Dendritic cell treated with granulocyte-macrophage colony-stimulating factor and Interleukin-4, amounts not matched to agents 40 ng/mL and 50 ng/mL, for 4 days (primary cell): Measurements from ENCODE around the gene GJA3.

Experiments used
- H3K27ac Mint-ChIP-seq: one replicate; pipeline ENCODE4 v1.8.0; 2022; ENCODE audit warnings: mild to moderate bottlenecking, mixed read lengths
- H3K27me3 Mint-ChIP-seq: one replicate; pipeline ENCODE4 v1.8.0; 2022; ENCODE audit warnings: mild to moderate bottlenecking, mixed read lengths
- H3K36me3 Mint-ChIP-seq: one replicate; pipeline ENCODE4 v1.8.0; 2022; ENCODE audit warnings: low read depth, mixed read lengths
- H3K4me1 Mint-ChIP-seq: one replicate; pipeline ENCODE4 v1.8.0; 2022; ENCODE audit warnings: low read depth, mixed read lengths
- H3K4me3 Mint-ChIP-seq: one replicate; pipeline ENCODE4 v1.8.0; 2022; ENCODE audit warnings: mild to moderate bottlenecking, moderate library complexity, mixed read lengths
- H3K9me3 Mint-ChIP-seq: one replicate; pipeline ENCODE4 v1.8.0; 2022; ENCODE audit warnings: mixed read lengths
- intact Hi-C: fragments of 100-400 bp; cut with micrococcal nuclease; formaldehyde crosslinking; loops from one replicate; pipeline ENCODE4 v1.15.0; 2022

Gene GJA3

DNA sequence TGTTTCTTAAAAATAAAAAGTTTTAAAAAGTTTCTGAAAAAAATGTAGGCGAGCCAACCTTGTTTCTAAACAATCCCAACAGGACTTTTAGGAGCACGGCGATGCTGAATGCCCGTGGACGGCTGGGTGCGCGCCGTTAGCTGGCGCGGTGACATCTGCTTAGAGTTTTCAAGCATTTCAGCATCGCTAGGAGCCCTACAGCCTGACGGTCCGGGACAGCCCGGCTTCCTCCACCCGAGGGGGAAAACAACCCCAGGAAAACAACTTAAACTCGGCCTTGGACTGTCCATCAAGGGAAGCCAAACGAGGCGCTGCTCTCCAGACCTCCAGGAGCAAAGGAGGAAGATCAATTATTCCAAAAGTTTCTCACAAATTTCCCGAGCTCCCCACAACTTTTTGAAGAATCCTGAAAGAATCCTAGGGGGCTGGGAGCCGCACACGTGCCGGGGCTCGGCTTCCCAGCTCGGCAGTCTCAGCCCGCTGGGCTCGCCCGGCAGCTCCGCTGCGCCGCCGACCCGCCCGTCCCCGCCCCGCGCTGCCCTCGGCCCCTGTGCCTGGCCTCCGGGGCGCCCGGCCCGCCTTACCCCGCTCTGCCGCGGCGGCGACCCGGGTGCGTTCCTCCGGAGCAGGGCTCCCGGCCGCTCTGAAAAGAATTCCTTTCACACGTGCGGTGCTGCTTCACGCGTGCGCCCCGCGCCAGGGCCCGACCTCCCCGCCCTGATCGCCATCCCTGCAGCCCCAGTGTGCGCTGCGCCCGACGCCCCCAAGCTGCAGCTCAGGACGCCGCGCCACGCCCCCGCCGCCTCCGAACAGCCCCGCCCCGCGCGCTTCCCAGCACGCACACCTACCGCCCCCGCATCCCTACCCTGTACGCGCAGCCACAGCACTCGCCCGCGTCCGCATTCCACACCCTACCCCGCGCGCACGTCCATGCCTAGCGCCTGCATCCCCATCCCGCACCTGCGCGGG is at the start of gene GJA3:
GJA3 (minus strand) TSS at position 747 of the 969 bp plus-strand sequence. CDS start 17,764 bp downstream, outside the sequence.
- intact Hi-C loops = loop anchor here (5.0 kb wide), 2 partner anchors 33 to 178 kb away; no protein-coding TSS in a partner anchor
- Mint-ChIP-seq H3K36me3 (no peaks in the 10 kb centered on the region), H3K27me3 (peaks cover 61% of the 10 kb centered on the region), H3K4me1 (peaks cover 9% of the 10 kb centered on the region), H3K9me3 (no peaks in the 10 kb centered on the region), H3K27ac (no peak within 1 kb of the TSS), H3K4me3 (peak within 1 kb of the TSS; percentile 74)

DNA sequence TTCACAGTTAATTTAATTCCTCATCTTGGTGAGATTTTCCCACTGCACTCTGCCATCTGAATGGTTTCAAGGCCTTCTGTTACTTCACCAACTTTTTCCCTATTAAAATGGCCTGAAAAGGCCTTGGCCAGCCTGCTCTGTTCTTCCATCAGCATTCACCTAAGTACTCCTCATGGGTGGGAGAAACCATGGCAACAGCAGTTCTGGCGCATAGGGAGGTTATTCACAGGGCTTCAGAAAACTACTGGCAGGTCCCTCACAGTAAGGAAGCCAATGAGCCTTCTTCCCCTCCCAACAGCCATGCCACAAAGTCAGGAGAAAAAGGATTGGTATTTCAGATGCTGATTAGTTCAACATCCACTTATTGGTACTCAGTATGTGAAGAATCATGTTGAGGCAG is 49.1 kb upstream of the GJA3 start:
- Mint-ChIP-seq H3K4me3 (no peak overlapping the region), H3K4me1 (peaks cover 12% of the 10 kb centered on the region), H3K36me3 (no peaks in the 10 kb centered on the region), H3K27ac (no peak overlapping the region), H3K27me3 (peaks cover 4% of the 10 kb centered on the region), H3K9me3 (peaks cover 14% of the 10 kb centered on the region)
- intact Hi-C loops = no loop called here

DNA sequence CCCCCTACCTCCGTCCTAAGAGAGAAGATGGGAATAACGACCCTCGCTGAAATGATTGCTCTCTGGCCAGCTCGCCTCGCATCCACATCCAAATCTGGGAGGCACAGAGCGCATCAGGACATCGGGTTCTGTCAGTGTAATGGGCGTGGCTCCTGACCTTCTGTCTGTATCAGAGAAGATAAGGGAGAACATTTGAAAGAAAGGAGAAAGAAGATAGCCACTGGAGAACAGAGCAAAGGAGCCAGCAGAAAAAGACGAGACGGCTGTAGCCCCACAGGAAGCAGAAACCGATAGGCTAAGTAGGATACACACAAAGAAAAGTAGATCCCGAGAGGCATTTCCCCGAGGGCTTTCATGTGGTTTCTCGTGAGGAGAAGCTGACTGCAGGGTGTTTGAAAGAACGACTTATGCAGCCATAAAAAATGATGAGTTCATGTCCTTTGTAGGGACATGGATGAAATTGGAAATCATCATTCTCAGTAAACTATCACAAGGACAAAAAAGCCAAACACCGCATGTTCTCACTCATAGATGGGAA is 45.9 kb upstream of the GJA3 start:
- no peak overlapping the region for H3K27ac Mint-ChIP-seq
- H3K27me3 Mint-ChIP-seq = peaks cover 4% of the 10 kb centered on the region
- H3K36me3 Mint-ChIP-seq = no peaks in the 10 kb centered on the region
- H3K9me3 Mint-ChIP-seq = peaks cover 4% of the 10 kb centered on the region
- intact Hi-C loops = no loop called here
- no peak overlapping the region for H3K4me3 Mint-ChIP-seq
- peaks cover 12% of the 10 kb centered on the region for H3K4me1 Mint-ChIP-seq

DNA sequence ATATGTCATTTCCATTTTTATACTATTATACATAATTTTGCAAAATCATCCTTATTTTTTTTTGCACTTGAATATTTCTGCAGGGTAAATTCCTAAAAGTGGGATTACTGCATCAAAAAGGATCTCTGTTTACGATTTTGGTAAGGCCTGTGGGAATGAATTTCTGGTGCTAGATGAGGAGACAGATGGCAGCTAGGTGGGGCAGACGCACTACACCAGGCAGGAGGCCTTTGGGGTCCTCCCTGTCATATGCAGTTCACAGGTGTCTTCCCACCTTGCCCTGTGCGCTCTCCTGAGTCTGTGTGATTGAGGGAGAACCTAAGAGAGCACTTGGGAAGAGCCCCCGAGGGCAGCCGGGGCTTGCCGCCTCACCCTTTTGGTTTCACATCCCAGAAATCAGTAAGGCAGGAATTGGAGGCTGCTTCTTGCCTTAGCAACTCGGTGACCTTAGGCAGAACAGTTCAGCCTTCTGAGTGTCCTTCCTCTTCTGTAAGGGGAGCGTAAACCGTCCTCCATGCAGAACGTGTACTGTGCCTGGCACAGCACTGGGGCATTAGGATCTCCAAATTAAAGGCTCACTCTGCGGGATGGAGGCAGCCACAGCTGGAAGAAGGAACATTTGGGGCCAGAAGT is 45.3 kb upstream of the GJA3 start:
- peaks cover 8% of the 10 kb centered on the region for H3K9me3 Mint-ChIP-seq
- H3K36me3 Mint-ChIP-seq = no peaks in the 10 kb centered on the region
- intact Hi-C loops = no loop called here
- no peak overlapping the region for H3K27ac Mint-ChIP-seq
- peaks cover 12% of the 10 kb centered on the region for H3K4me1 Mint-ChIP-seq
- no peak overlapping the region for H3K4me3 Mint-ChIP-seq
- peaks cover 4% of the 10 kb centered on the region for H3K27me3 Mint-ChIP-seq

DNA sequence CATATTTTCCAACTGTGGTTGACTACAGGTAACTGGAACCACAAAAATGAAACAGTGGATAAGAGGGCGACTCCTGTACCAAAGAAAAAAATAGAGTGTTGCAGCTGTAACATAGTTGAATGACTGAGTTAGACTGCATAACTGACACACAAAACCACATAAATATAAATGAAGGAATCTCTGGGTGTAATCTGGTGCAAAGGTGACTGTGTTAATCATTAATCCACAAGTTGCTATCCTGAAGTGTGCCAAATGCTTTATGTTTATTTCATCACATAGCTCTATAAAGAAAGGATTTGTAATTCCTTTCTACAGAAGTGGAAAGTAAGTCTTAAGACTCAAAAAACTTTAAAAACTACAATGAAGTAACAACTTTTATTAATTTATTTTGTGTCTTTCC is 37.9 kb upstream of the GJA3 start:
- Mint-ChIP-seq H3K4me3 (no peak overlapping the region), H3K9me3 (peaks cover 8% of the 10 kb centered on the region), H3K27ac (no peak overlapping the region), H3K27me3 (peaks cover 27% of the 10 kb centered on the region), H3K4me1 (peaks cover 12% of the 10 kb centered on the region), H3K36me3 (no peaks in the 10 kb centered on the region)
- intact Hi-C loops = loop anchor here (10.0 kb wide), 3 partner anchors 226 to 506 kb away; partner anchors contain the start of gene IL17D

DNA sequence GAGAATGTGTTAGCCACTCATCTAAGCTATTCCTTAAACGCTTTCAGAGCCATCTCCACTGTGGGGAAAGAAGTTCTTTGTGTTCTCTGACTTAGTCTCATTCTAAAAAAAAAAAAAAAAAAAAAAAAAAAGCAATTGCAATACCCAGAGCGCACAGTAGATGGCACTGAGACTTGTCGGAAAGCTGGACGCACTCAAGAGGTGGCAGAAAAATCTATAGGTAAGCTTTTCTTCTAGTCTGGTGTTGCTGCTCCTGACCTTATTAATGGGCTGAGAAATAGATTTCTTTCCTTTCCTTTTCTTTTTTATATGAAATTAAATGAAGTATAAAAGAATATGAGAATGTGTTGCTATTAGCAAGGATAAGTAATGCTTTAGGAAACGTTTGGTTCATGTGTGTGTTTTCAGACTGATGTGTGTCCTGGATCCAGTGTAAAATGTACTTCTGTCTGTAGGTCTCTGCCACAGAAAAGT is 36.5 kb upstream of the GJA3 start:
- peaks cover 8% of the 10 kb centered on the region for H3K9me3 Mint-ChIP-seq
- H3K27me3 Mint-ChIP-seq = peaks cover 37% of the 10 kb centered on the region
- H3K4me3 Mint-ChIP-seq = no peak overlapping the region
- intact Hi-C loops = loop anchor here (10.0 kb wide), 3 partner anchors 227 to 507 kb away; partner anchors contain the start of gene IL17D
- no peaks in the 10 kb centered on the region for H3K36me3 Mint-ChIP-seq
- peaks cover 20% of the 10 kb centered on the region for H3K4me1 Mint-ChIP-seq
- H3K27ac Mint-ChIP-seq = no peak overlapping the region

DNA sequence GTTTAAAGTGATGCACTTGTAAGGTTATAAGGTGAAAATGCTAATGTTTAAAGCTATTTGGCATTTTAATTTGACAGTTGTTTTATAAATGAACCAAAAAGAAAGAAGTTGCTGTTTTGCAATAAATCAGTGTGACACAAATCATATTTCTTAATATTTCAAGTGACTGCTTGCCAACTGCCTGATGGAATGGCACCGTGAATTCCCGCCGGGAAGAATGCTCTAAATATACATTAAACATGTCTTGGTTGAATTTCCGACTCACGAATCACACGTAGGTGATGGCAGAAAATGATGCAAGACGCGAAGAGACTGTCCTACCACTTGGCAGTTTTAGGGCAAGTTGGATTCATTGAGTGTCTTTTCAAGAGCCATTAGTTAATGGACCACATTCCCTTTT is 34.9 kb upstream of the GJA3 start:
- no peaks in the 10 kb centered on the region for H3K9me3 Mint-ChIP-seq
- H3K36me3 Mint-ChIP-seq = no peaks in the 10 kb centered on the region
- peaks cover 32% of the 10 kb centered on the region for H3K4me1 Mint-ChIP-seq
- peaks cover 52% of the 10 kb centered on the region for H3K27me3 Mint-ChIP-seq
- H3K4me3 Mint-ChIP-seq = no peak overlapping the region
- intact Hi-C loops = loop anchor here (10.0 kb wide), 3 partner anchors 229 to 509 kb away; partner anchors contain the start of gene IL17D
- H3K27ac Mint-ChIP-seq = no peak overlapping the region

DNA sequence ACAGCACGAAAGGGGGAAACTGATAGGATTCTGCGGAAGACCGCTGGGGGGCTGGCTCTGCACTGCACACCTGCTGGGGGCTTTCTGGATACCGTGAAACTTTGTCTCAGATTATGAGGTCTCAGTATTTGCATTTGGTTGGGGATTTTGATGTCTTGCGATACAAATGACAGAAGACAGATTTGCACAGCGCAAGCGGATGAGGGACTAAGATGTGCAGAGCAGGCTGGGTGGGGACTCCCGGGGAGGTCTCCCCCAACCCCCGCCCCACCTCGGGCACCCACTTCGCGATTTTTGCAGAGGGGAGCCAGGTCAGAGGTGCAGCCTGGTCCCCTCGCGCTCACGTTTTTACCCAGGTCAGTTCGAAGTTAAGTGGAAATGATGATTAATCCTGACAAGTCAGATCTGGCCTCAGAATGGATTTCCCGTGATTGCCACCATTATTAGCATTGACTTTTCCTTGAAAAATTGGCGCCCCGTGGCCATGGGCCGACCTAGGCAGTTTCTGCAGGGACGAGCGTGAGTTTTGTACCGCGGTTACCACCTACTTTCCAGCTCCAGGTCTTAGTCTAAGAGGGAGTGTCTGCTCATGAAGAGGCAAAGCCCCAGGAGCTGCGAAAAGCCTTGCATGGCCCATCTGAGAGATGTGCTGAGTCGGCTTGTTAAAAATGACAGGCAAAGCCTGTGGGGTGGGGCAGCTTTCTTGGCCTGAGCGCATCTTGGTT is 33.2 kb upstream of the GJA3 start:
- H3K4me3 Mint-ChIP-seq = peak overlapping the region; percentile 78
- peaks cover 5% of the 10 kb centered on the region for H3K9me3 Mint-ChIP-seq
- intact Hi-C loops = loop anchor here (10.0 kb wide), 3 partner anchors 231 to 511 kb away; partner anchors contain the start of gene IL17D
- H3K27me3 Mint-ChIP-seq = peaks cover 60% of the 10 kb centered on the region
- peaks cover 4% of the 10 kb centered on the region for H3K36me3 Mint-ChIP-seq
- no peak overlapping the region for H3K27ac Mint-ChIP-seq
- H3K4me1 Mint-ChIP-seq = peaks cover 43% of the 10 kb centered on the region

DNA sequence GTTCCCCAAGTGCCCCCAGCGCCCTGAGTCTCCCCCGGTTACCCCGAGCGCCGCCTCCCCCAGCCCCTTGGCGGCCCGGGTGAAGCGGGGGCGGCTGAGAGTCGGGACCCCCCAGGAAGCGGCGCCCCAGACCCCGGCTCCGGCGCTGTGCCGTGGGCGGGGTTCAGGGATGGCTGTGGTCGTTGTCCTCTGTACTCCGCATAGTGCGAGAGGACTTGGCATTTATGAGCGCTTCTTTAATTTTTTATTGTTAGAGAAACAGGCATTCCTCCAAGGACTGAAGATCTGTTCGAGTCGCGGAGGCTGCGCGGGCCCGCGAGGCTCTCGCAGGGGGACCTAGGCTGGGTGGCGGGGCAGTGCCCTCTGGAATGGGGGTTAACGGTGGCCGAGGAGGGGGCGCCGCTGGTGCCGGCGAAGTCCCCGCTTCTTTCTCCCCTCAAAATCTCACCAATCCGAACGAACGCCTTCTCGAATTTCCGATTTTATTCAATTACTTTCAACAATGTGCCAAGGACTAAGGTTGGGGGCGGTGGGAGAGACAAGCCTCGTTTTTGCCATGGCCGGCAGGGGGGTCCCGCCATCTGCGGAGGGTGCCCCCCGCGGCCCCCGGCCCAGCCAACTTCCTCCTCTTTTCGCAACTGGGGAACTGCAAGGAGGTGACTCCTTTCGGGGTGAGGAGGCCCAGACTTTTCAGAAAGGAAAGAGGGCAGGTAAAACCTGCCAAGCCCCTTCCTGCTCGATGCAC is 32.5 kb upstream of the GJA3 start:
- peaks cover 60% of the 10 kb centered on the region for H3K27me3 Mint-ChIP-seq
- H3K27ac Mint-ChIP-seq = no peak overlapping the region
- intact Hi-C loops = loop anchor here (10.0 kb wide), 3 partner anchors 231 to 511 kb away; partner anchors contain the start of gene IL17D
- peaks cover 6% of the 10 kb centered on the region for H3K36me3 Mint-ChIP-seq
- H3K4me1 Mint-ChIP-seq = peaks cover 47% of the 10 kb centered on the region
- peak overlapping the region; percentile 78 for H3K4me3 Mint-ChIP-seq
- peaks cover 8% of the 10 kb centered on the region for H3K9me3 Mint-ChIP-seq

DNA sequence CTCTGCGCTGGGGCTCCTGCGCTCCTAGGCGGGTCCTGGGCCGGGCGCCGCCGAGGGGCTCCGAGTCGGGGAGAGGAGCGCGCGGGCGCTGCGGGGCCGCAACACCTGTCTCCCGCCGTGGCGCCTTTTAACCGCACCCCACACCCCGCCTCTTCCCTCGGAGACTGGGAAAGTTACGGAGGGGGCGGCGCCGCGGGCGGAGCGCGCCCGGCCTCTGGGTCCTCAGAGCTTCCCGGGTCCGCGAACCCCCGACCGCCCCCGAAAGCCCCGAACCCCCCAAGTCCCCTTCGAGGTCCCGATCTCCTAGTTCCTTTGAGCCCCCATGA is 31.9 kb upstream of the GJA3 start, which contains the start of gene GJB2:
GJB2 (minus strand) TSS at position 103 of the 326 bp plus-strand sequence. CDS start 3,357 bp downstream, outside the sequence.
- Mint-ChIP-seq H3K4me3 (peak within 1 kb of the TSS; percentile 78), H3K27me3 (peaks cover 60% of the 10 kb centered on the region), H3K27ac (no peak within 1 kb of the TSS), H3K36me3 (peaks cover 6% of the 10 kb centered on the region), H3K9me3 (peaks cover 8% of the 10 kb centered on the region), H3K4me1 (peaks cover 47% of the 10 kb centered on the region)
- intact Hi-C loops = loop anchor here (10.0 kb wide), 3 partner anchors 232 to 512 kb away; partner anchors contain the start of gene IL17D

DNA sequence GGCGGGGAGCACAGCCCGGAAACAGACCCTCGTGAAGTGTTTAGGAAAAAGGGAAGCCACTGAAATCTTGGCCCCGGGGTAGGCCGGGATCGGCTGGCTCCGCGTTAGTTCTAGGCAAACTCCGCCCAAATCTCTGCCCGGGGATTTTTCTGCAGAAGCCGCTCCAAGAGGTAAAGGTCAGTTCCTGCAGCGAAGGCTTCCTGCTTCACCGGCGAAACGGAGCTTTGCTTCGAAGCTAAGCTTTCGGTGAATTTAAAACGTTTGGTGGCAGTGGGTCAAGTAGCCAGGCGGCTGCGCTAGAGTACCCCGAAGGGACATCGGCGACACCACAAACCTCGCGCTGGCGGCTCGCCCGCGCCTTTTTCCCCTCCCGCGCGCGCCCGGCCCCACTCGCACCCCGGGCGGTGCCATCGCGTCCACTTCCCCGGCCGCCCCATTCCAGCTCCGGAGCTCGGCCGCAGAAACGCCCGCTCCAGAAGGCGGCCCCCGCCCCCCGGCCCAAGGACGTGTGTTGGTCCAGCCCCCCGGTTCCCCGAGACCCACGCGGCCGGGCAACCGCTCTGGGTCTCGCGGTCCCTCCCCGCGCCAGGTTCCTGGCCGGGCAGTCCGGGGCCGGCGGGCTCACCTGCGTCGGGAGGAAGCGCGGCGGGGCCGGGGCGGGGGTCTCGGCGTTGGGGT is 31.4 kb upstream of the GJA3 start:
- H3K27ac Mint-ChIP-seq = no peak overlapping the region
- peaks cover 60% of the 10 kb centered on the region for H3K27me3 Mint-ChIP-seq
- H3K9me3 Mint-ChIP-seq = peaks cover 8% of the 10 kb centered on the region
- H3K4me3 Mint-ChIP-seq = peak overlapping the region; percentile 78
- peaks cover 47% of the 10 kb centered on the region for H3K4me1 Mint-ChIP-seq
- peaks cover 6% of the 10 kb centered on the region for H3K36me3 Mint-ChIP-seq
- intact Hi-C loops = loop anchor here (10.0 kb wide), 3 partner anchors 233 to 513 kb away; partner anchors contain the start of gene IL17D
